ENCODE measurements around the gene PRDM15.
A peak's percentile ranks its signal among the peaks of the same experiment; 100 is the strongest.
"Not testable (repeated sequence)": the region's sequence is repeated elsewhere in the genome, so short reads cannot be mapped to it uniquely, and the experiment has no call there.

The PRDM15 gene

DNA sequence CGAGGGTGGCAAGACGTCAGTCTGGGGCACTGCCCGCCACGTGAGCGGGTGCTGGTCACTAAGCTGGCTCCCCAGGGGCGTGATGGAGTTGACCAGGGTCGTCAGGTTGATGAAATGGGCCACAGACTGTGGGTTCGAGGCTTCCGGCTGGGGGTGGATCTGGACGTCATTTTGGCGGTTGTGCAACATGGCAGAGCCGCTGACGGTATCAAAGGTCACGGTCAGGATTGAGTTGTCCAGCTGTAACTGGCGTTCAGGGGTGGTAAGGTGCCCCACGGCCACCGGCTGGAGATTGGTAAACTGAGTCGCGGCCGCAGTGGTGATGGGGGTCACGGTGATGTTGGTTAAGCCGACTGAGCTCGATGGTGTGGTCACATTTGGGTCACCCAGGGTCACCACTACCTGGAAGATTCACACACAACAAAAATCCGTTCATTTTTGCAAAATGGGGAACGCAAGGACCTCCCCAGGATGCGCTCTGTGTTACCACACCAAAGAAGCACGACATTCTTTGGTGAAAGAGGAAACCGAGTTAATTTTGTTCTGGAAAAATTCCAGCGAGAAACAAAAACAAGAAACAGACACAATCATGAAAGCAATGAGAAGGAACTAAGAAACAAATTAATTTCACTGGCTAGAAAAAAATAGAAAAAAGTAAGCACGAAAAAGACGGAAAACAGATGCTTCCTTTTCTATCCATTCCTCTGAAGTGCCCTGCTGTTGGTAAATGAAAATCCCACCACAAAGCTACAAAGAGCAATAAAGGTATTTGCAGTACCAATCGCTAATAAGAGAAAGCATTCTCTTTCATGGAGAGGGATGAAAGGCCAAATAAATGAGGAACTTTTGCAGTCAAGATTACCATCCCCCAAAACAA is 77.6 kb downstream of the PRDM15 start:
- no peak for DNase-seq

DNA sequence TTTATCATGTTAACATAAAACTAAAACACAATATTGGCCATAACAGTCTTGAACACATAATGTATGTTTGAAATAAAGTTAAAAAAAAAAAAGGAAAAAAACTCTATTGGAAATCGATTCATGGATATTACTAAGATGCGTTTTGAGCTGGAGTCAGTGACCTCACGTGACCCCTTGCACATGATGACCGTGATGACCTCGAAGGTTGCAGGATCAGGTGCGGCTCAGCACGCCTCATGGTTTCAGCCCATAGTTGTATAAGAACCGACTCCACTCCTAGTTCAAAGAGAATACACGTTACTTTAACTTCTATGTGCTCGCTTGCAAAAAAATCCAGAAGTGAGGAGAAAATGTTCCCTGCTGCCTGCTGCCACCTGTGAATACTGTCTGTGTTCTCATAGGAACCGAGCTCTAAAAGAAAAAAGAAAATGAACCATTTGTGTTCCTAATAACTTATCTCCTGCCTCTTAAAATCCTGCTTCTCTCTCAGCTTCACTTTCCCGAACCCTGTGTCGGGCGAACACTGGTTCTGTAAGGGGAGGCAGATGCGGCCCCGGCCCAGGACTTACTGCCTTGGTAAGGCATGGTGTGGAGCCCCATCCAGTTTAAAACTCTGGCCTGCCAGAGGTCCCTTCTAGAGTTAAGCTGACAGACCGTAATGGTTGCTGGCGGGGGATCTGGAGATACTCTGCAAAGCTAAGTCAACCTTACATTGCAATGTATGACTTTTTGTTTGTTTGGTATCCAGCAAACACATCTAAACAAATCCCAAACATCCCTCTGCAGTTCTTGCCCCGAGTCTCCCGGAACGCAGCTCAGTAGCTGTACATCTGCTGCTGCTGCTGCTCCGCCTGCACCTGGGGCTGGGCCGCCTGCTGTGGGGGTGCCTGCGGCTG is 78.5 kb downstream of the PRDM15 start:
- DNase-seq, result no peak

DNA sequence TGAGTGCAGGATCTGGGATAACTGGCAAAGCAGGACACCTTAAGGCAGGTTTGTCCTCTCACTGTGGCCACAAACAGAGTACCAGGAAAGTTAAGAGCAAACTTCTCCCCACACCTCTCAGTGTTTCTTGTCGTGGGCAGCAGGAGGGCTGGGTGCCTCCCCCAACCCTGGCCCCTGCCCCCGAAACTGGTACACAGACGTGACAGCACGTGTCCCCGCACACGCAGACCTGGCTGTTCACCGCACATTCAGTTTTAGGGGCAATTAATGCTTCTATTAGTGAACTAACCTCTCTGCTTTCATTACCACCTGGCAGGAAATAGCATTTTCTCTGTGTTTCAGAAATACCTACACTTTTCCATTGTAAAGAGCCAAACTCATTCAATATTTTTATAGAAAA is 79.4 kb downstream of the PRDM15 start:
- DNase-seq, result no peak

DNA sequence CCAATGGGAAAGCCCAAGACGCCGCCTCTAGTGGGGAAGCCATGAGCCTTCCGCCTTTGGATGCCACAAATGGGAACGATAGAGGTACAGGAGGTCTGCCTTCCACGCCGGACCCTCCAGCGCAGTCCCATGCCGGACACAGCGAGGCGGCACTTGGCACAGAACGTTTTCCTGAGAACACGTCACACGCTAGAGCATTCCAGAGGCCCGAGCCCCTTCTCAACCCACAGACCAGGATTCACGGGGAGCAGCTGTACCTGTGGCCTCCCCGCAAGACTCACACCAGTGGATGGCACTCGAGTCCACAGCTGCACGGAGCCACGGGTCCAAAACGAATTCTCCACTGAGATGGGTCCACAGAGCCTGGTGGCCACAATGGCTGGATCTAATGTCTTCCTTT is 80.8 kb downstream of the PRDM15 start:
- no peak for DNase-seq

DNA sequence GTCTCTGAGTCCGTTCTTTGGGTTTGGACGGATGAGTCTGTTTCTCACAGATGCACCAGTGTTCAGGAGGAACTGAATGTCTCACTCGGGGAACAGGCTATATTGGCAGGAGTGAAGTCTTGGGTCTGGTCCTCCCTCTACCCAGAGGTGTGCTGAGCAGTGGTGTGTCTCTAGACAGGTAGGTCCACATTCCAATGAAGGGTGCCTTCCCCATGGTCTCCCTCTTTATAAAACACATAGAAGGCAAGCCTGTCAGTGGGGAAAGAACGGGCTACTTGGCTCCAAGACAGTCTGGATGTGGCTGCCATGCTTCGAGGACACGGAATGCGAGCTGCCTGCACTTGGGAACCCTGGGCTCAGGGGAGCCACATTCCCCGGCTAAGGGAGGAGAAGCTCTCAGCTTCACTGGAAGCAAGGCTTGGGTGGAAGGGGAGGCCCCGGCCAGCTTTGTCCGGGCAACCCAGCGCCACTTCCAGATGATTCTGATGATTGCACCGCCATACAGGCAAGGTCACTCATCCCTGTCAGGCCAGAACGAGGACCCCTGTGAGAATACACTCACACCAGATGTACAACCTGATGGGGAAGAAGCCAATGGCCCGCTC is 82.6 kb downstream of the PRDM15 start:
- no peak for DNase-seq

DNA sequence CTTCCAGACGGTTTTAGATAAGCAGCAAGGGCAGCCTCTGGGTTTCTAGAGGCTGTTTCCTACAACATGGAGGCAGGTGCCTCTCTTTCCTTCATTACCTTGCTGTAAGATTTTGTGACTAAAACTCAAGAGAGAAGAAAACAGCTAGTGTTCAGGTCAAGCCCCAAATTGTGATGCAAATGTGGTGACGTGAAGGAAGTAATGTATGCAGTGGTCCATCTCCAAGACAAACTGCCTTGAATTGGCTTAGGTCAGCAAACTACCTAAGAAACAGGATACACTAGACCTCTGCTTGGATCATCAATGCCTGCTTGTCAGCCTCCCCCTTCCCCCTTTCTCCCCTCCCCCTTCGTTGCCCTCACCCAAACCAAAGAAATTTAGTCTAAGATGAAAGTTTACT is 83.4 kb downstream of the PRDM15 start:
- DNase-seq, result no peak

DNA sequence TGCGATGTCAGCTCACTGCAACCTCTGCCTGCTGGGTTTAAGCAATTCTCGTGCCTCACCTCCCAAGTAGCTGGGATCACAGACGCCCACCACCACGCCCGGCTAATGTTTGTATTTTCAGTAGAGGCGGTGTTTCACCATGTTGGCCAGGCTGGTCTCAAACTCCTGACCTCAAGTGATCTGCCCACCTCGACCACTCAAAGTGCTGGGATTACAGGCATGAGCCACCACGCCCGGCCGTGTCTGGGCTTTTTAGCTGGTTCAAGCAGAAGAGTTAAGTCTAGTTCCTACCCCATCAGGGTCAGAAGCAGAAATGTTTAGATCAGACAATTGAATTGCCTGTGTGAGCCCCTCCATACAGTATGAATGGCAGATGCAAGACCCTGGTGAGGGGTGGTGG is 84.5 kb downstream of the PRDM15 start:
- DNase-seq, result no peak

DNA sequence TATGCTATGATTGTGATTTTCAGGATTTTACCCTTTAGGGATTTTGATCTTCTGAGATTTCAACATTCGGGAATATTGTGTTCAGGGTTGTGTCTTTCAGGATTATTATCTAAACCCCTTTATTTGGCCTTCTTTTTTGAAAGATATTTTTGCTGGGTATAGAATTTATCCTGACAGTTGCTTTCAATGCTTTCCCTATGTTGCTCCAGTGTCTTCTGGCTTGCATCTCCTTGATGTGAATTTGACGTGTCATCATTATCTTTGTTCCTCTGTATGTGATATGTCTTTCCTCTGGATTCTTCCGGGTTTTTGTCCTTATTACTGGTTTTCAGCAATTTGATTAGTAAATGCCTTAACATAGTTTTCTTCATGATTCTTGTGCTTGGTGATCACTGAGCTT is 86.4 kb downstream of the PRDM15 start:
- no peak for DNase-seq

DNA sequence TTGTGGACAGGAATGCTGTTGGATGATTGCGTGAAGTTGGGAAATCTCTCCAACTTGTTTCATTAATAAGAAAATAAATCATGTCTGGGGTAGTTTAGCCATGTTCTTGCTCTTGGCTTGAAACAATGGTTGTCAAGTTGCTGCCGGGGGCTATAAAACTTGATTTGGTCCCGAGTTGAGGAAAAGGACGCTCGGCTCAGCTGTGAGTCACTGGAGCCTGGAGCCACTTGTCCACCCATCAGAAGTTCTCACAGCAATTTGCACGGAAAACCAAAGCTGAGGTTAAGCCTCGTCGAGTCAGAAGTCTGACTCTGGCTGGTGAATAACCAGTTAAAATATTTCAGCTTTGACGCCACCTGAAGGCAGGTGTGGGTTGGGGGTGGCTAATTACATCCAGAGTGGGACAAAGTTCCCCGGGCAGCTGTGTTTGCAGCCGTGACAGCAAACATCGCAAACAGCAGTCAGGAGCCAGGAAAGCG is 92.6 kb downstream of the PRDM15 start:
- DNase-seq, result no peak

DNA sequence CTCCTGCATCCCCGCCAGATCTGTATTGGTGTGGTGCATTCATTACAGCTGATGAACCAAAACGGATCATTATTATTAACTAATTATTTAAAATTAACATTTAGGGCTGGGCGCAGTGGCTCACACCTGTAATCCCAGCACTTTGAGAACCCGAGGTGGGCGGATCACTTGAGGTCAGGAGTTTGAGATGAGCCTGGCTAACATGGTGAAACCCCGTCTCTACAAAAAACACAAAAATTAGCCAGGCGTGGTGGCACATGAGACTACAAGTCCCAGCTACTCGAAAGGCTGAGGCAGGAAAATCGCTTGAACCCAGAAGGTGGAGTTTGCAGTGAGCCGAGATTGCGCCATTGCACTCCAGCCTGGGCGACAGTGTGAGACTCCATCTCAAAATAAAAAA is 93.9 kb downstream of the PRDM15 start:
- DNase-seq, result not testable (repeated sequence)

DNA sequence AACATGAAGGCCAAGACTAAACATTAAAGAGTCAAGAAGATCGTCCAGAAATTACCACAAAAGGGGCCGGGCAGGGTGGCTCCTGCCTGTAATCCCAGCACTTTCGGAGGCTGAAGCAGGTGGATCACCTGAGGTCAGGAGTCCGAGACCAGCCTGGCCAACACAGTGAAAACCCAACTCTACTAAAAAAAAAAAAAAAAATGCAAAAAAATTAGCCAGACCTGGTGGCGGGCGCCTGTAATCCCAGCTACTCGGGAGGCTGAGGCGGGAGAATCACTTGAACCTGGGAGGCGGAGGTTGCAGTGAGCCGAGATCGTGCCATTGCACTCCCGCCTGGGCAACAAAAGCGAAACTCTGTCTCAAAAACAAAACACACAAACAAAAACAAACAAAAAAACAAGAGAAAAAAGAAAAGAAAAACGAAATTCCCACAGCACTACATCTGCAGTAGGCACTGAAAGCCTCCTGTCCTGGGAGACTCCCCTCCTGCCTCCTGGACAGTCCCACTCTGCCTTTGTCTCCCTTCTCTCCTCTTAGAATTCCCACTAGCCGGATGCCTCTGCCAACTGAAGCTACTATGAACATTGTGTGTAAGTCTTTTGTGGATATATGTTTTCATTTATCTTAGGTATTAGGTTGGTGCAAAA is 94.6 kb downstream of the PRDM15 start:
- DNase-seq, result no peak

DNA sequence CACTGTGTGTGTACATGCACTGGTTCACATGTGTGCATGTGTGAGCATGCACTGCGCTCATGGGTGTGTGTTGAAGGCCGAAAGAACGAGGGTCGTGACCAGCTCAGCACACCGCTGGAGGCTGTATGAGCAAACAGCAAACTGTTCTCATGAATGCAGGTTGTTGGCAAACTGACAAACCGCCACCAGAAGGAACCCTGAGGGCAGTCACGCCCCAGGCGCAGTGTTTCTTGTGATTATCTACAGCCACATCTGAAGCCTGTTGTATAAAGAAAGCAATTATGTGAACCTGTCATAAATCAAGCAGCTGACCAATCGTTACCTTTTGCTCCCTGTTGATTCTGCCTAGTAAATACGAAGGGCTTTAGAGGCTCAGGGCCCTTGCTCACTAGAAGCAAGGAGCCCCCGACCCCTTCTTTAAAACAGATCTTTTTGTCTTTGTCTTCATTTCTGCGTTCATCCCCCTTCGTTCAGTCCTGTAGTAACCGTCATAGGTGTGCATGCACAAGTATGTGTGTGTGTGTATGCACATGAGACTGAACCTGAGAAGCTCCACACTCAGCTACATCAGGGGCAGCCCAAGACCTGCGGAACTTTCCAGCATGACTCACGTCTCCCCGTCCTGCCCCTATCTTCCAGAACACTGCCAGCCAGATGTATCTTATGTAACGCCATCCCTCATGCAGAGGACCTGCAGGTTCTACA is 95.5 kb downstream of the PRDM15 start:
- no peak for DNase-seq

DNA sequence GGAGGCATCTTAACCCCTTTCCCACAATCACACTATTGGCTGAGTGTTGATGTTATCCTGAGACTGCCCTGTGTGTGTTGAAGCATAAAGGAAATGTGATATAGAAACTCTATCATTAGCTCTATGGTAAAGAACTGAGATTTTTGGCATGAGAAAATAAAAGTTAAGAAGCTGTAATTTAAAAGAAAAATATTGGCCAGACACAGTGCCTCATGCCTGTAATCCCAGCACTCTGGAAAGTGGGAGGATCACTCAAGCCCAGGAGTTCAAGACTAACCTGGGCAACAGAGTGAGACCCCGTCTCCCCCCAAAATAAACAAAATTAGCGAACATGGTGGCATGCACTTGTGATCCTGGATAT is 98.1 kb downstream of the PRDM15 start:
- no peak for DNase-seq

DNA sequence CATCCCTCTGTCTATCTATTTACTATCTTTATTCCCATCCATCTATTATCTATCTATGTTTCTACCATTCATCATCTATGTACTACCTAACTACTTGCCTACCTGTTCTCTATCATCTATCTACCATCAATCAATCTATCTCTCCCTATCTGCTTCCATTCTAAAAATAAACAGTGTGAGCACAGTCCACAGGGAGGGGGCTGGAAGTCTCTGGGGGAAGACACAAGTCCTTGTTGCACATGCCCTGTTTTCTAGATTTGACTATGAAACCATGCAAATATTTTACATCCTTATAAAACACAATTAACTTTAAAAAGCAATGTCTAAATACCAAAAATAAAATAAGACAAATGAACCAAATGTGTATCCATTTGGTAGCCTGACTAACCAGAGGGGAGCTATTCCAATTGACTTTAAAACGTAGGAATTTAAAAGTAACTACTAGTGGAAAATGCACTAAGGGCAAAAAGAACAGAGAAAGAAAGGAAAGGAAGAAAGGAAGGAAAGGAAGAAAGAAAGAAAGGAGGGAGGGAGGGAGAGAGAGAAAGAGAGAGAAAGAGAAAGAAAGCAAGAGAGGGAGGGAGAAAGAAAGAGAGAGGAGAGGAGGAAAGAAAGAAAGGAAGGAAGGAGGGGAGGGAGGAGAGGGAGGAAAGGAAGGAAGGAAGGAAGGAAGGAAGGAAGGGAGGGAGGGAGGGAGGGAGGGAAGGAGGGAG is 98.7 kb downstream of the PRDM15 start:
- DNase-seq, result no peak

DNA sequence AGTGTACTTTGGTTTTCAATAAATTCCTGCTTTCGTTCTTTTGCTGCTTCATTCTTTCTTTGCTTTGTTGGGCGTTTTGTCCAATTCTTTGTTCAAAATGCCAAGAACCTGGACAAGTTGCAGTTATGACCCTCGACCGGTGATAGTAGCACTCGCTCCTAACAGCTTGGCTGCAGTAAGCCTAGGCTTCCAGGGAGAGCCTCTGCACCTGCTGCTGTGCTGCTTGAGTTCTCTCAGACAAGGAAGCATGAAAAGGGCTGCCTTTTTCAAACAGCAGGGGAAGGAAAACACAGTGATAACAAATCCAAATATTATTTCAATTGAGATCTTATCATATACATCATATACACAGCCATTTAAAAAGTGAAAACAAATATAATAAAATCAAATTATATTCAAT is 99.5 kb downstream of the PRDM15 start:
- no peak for DNase-seq

DNA sequence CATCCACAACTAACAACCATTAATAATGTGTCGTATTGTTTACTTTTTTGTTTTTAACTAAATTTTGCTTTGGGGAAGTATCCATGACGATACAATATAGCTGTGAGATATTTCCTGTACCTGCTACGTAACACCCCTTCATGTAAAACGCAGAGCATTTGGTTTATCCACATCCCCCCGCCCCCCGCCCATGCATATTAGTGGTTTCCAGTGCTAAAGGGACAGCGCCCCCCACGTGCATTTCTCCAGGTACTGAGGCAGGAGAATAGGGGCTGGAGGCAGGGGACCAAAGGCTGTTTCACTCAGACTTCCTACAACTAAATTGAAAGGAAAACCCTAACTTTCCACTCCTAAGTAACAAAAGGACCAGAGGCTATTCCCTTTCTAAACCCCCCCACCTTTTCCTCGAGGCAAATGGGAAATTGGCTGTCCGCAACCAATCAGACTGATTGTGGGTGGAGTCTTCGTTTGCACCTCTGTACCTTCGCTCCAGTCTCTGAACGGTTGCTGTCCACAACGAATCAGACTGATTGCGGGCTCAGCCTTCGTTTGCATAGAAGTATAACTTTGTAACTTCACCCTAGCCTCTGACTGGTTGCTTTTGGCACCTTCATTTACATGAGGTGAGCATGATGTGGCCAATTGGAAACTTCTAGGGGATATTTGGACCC is 100.1 kb downstream of the PRDM15 start:
- DNase-seq, result no peak

DNA sequence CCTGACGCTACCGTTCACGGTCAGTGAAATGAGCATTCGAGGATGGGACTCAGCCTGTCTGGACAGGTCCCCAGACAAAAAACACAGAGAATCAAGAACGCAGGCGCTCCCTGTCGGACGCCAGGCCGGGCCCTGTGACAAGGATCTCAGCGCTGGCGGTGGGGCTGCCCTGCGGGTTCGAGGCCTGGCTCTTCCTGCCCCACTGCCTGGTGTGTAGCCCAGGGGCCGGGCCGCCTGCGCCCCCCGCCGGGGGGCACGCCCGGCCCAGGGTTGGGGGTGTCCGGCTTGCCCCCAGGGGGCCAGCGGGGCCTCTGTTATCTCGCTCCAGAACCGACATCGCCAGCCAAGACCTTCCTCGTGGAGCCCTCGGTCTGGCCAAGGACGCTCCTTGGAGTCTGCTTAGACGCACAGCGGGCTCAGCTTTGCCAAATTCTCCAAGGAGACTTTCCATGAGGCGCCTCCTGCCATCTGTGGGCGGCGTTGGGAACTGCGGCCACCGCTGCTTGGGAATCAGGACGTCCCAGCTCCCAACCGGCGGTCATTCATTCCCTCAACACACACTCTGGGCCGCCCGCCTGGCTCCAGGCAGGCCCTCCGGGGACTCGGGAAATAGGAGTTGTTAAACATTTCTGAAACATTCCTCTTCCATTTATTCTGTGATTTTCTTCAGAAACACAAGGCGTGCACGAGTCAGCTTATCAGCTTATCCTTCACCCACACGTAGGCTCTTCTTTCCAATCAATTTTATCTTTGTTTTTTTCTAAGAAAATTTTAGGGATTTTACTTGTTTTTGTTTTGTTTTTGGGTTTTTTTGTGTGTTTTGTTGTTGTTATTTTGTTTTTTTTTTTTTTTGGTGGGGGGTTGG is 101.0 kb downstream of the PRDM15 start:
- DNase-seq, result peak; percentile 14

DNA sequence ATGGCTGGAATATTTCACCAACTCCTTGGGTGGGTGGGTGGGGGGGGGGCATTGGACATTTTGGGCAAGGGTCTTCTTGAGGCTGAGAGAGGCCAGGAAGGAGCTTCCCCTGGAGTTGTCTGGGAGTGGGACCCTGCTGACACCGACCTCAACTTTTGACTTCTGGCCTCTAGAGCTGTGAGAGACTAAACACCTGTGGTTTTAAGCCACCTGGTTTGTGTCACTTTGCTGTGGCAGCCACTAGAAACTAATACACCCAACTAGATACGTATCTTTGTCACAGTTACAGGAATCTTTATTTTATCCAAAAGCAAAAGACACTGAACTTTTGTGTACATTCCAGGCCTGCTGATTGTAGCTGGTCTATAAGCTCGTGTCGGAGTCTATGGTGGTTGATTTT is 102.4 kb downstream of the PRDM15 start:
- DNase-seq, result no peak

DNA sequence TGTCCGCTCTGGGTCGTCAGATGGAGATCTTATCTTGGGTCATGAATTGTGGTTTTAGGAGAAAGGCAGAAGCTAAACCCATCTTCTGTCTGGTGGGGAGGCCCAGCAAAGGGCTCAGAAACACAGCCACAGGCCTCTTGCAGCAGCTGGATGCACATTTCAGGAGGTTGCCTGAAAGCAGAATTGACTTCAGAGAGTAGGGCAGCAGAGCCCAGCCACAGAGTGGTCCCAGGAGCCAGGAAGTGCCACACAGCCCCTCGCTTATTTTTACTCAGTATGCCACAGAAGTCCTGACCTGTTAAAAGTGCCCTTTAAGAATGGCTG is 104.0 kb downstream of the PRDM15 start:
- no peak for DNase-seq

DNA sequence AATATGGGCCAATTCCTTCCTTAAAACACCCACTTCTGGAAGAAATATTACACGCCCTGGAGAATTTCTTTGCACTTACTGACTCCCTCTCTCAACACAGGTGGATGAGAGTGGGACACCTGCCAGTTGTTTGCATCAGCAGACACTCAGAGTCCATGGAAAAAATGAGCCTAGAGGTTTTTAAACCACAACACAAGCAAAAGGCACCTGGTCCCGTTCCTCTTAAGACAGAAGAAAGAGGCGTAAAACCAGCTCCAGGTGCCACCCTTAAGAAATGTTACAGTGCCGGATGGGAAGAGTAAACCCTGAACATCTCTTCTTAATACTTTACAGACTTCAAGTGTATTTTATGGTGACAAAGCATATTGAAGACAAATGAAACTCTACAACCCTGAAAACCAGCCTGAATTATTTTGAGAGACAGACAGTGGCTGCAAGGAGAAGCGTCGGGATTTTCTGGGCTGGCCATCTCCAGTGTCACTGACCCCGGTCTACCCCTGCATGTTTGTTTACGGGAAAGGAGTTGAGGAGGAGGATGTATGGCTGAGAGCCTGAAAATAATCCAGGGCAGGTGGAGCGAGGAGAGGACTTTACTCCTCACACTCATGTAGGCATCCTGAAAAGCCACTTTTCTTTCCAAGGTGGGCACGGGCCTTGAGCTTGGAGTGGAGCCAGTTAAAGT is 104.5 kb downstream of the PRDM15 start:
- DNase-seq, result no peak
